Peyer's patch (tissue), 4 donors: ENCODE measurements around the gene FOXQ1.

Experiments
- POLR2A ChIP-seq, 2 donors: fragments of 450-650 bp; IDR thresholded peaks; one replicate each; pipeline ENCODE4 v1.5.1; 2017; ENCODE audit warnings: antibody characterized with exemption in 2 of 2, mild to moderate bottlenecking in 2 of 2, moderate library complexity in 2 of 2
- TF ChIP-seq, protein P1 (sequence below), 6 experiments: fragments of 450-650 bp in 4 of 6; fragments of 200-600 bp in 2 of 6; sonication (generic) in 1 of 6; IDR thresholded peaks; one replicate each; pipeline ENCODE4 v1.5.1; 2017 to 2019; ENCODE audit warnings: antibody characterized with exemption in 6 of 6, mild to moderate bottlenecking in 3 of 6, moderate library complexity in 1 of 6

DNA sequence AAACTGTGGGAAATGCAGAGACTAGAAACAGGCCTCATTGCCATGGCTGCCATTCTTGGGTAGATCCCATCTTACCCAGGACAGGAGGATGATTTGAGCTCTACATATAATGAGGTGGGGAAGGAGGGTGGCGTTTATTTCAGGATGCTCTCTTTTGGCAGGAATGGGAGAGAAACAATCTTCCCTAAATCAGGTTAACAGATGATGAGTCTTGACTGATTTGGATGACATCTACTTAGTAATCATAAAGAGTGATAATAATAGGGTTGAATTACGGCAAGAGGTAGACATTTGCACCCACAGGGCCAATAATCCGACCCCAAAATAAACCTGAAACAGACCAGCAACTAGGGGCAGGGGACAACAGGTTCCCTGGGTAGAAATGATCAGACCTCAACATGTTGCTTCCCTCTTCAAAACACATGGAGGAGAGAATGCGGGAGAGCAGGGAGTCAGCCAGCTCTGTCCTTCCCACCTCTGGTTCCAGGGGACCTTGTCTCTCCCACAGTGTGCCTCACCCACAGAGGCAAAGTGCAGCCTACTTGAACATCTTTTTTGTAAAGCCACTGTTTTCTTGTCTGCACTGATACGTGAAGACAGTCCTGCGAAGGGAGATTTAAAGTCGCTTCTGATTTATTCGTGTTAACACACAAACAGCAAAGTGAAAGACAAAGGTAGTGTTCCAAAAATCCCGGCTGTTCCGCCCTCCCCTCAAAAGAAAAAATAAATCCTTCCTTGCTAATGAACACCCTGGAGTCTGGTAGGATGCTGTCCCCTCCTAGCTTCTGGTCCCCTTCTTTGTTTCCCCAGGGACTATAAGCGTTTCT, 3.9 kb downstream of the FOXQ1 start:
- TF ChIP-seq, protein P1, sequence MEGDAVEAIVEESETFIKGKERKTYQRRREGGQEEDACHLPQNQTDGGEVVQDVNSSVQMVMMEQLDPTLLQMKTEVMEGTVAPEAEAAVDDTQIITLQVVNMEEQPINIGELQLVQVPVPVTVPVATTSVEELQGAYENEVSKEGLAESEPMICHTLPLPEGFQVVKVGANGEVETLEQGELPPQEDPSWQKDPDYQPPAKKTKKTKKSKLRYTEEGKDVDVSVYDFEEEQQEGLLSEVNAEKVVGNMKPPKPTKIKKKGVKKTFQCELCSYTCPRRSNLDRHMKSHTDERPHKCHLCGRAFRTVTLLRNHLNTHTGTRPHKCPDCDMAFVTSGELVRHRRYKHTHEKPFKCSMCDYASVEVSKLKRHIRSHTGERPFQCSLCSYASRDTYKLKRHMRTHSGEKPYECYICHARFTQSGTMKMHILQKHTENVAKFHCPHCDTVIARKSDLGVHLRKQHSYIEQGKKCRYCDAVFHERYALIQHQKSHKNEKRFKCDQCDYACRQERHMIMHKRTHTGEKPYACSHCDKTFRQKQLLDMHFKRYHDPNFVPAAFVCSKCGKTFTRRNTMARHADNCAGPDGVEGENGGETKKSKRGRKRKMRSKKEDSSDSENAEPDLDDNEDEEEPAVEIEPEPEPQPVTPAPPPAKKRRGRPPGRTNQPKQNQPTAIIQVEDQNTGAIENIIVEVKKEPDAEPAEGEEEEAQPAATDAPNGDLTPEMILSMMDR (IDR thresholded peaks at IDR 0.05): no peak
- no peak for TF ChIP-seq POLR2A (IDR thresholded peaks at IDR 0.05)
